Ramos (cell line): ENCODE data around the gene TMEM158.

Source experiments
- in situ Hi-C: fragments of 300-500 bp; cut with MboI; formaldehyde crosslinking; loops from one replicate; pipeline ENCODE4 v1.14.3; 2022; ENCODE audit warnings: low sequenced_read_pairs; ENCODE audit not compliant: unreplicated experiment

The TMEM158 gene

GRCh38 chr3:45178183-45179023, 47.7 kb downstream of the TMEM158 start:
- in situ Hi-C loops, result no loop called here

DNA sequence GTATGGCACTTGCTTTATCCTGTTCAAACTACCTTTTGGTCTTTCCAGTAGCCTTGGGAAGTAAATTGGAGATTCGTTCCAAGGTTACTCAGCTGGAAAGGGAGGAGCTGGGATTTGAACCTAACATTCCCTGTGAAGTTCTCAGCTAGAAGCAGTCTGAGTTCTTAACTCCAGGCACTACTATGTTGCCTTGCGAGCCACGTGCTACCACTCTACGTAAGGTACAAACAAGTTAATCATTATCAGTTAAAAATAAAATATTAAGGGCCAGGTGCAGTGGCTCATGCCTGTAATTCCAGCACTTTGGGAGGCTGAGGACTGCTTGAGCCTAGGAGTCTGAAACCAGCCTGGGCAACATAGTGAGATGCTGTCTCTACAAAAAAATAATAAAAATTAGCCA, 49.2 kb downstream of the TMEM158 start:
- in situ Hi-C loops, result no loop called here
